Neural cell (in vitro differentiated cells): ENCODE results near the gene FOSL1. TPM values are rescaled to one million over a fixed set of nuclear protein-coding genes. Genes with fewer than 3 reads are reported as not detected.
A peak's percentile ranks its signal among the peaks of the same experiment; 100 is the strongest.

Experiments used
- H2AFZ ChIP-seq: fragments of 200-600, 300-800 bp; sonication (generic), shearing (Covaris generic); 2 replicates; pipeline ENCODE4 v1.6.0; 2014; ENCODE audit warnings: low read depth, mild to moderate bottlenecking, antibody characterized with exemption, low read length, moderate library complexity
- H3F3A ChIP-seq: fragments of 200-600 bp; shearing (Covaris generic); 2 replicates; pipeline ENCODE4 v1.6.1; 2016; ENCODE audit warnings: mild to moderate bottlenecking, moderate library complexity, mixed read lengths, antibody characterized with exemption, low read length; ENCODE audit not compliant: insufficient read depth, poor library complexity, severe bottlenecking
- H3K27ac ChIP-seq: fragments of 200-600, 300-800 bp; sonication (generic), shearing (Covaris generic); 2 replicates; pipeline ENCODE4 v1.5.1; 2014; ENCODE audit warnings: mild to moderate bottlenecking, low read length, moderate library complexity
- H3K27me3 ChIP-seq: fragments of 300-800, 200-600 bp; sonication (generic), shearing (Covaris generic); 2 replicates; pipeline ENCODE4 v1.6.0; 2014; ENCODE audit warnings: mild to moderate bottlenecking, low read depth, low read length, moderate library complexity; ENCODE audit not compliant: insufficient read depth
- H3K36me3 ChIP-seq: fragments of 300-800, 200-600 bp; sonication (generic), shearing (Covaris generic); 2 replicates; pipeline ENCODE4 v1.5.1; 2014; ENCODE audit warnings: mild to moderate bottlenecking, antibody characterized with exemption, low read length, moderate library complexity; ENCODE audit not compliant: insufficient read depth
- H3K4me2 ChIP-seq: fragments of 300-800, 200-600 bp; sonication (generic), shearing (Covaris generic); 2 replicates; pipeline ENCODE4 v1.6.0; 2014; ENCODE audit warnings: mild to moderate bottlenecking, low read length
- H3K4me3 ChIP-seq: fragments of 300-800, 200-600 bp; sonication (generic), shearing (Covaris generic); 2 replicates; pipeline ENCODE4 v1.5.1; 2014; ENCODE audit warnings: mild to moderate bottlenecking, low read length, moderate library complexity
- H3K79me2 ChIP-seq: fragments of 200-600 bp; shearing (Covaris generic); replicated peaks from 2 replicates; pipeline ENCODE4 v1.6.0; 2014; ENCODE audit warnings: mild to moderate bottlenecking, low read length, moderate library complexity; ENCODE audit not compliant: insufficient read depth
- H3K9ac ChIP-seq: fragments of 300-800, 200-600 bp; sonication (generic), shearing (Covaris generic); 2 replicates; pipeline ENCODE4 v1.6.1; 2016; ENCODE audit warnings: mild to moderate bottlenecking, low read length, mixed read lengths
- H3K9me2 ChIP-seq: fragments of 200-600 bp; shearing (Covaris generic); 2 replicates; pipeline ENCODE4 v1.6.1; 2016; ENCODE audit warnings: mild to moderate bottlenecking, low read length, mixed read lengths; ENCODE audit not compliant: insufficient read depth
- H3K9me3 ChIP-seq: fragments of 200-600, 300-800 bp; sonication (generic), shearing (Covaris generic); 2 replicates; pipeline ENCODE4 v1.6.1; 2016; ENCODE audit warnings: mild to moderate bottlenecking, mixed run types, low read length, moderate library complexity, mixed read lengths
- H4K20me1 ChIP-seq: fragments of 200-600 bp; shearing (Covaris generic); 2 replicates; pipeline ENCODE4 v1.6.1; 2016; ENCODE audit warnings: mild to moderate bottlenecking, mixed run types; ENCODE audit not compliant: insufficient read depth
- CTCF ChIP-seq: fragments of 450-650 bp; IDR thresholded peaks from 2 replicates; pipeline ENCODE4 v1.5.1; 2014; ENCODE audit warnings: antibody characterized with exemption, mild to moderate bottlenecking, moderate library complexity; ENCODE audit not compliant: poor library complexity, severe bottlenecking
- EP300 ChIP-seq: fragments of 450-650 bp; conservative IDR thresholded peaks from 2 replicates; pipeline ENCODE4 v1.6.1; 2014; ENCODE audit warnings: antibody characterized with exemption, mild to moderate bottlenecking, moderate library complexity; ENCODE audit not compliant: poor library complexity, severe bottlenecking
- EZH2 ChIP-seq: fragments of 200-600, 300-800 bp; shearing (Covaris generic), sonication (generic); IDR thresholded peaks from 2 replicates; pipeline ENCODE4 v1.6.1; 2014; ENCODE audit warnings: antibody characterized with exemption, low read length, borderline replicate concordance, mild to moderate bottlenecking; ENCODE audit not compliant: insufficient read depth, poor library complexity, severe bottlenecking
- MXI1 ChIP-seq: fragments of 450-650 bp; conservative IDR thresholded peaks from 2 replicates; pipeline ENCODE4 v1.6.1; 2014; ENCODE audit warnings: antibody characterized with exemption, mild to moderate bottlenecking; ENCODE audit not compliant: poor library complexity, severe bottlenecking
- POLR2AphosphoS5 ChIP-seq: IDR thresholded peaks from 2 replicates; pipeline ENCODE4 v1.6.1; 2012
- RAD21 ChIP-seq: fragments of 450-650 bp; conservative IDR thresholded peaks from 2 replicates; pipeline ENCODE4 v1.6.1; 2014; ENCODE audit warnings: antibody characterized with exemption, mild to moderate bottlenecking, moderate library complexity
- SMC3 ChIP-seq: fragments of 450-650 bp; conservative IDR thresholded peaks from 2 replicates; pipeline ENCODE4 v1.6.1; 2014; ENCODE audit warnings: antibody characterized with exemption, mild to moderate bottlenecking, moderate library complexity; ENCODE audit not compliant: poor library complexity
- TAF1 ChIP-seq: IDR thresholded peaks from 2 replicates; pipeline ENCODE4 v1.6.1; 2012; ENCODE audit warnings: low read depth
- polyA plus RNA-seq: library from polyadenylated mRNA; depleted of rRNA; stranded (reverse); fragments of >200 nt; gene quantifications from 2 replicates; pipeline ENCODE4 v1.2.3, GENCODE V29; 2014
- TF ChIP-seq, protein P1 (sequence below): IDR thresholded peaks from 2 replicates; pipeline ENCODE4 v1.6.1; 2012; ENCODE audit warnings: borderline replicate concordance

FOSL1 gene
- polyA plus RNA-seq, 1 donor from 2014 or later, result not detected

DNA sequence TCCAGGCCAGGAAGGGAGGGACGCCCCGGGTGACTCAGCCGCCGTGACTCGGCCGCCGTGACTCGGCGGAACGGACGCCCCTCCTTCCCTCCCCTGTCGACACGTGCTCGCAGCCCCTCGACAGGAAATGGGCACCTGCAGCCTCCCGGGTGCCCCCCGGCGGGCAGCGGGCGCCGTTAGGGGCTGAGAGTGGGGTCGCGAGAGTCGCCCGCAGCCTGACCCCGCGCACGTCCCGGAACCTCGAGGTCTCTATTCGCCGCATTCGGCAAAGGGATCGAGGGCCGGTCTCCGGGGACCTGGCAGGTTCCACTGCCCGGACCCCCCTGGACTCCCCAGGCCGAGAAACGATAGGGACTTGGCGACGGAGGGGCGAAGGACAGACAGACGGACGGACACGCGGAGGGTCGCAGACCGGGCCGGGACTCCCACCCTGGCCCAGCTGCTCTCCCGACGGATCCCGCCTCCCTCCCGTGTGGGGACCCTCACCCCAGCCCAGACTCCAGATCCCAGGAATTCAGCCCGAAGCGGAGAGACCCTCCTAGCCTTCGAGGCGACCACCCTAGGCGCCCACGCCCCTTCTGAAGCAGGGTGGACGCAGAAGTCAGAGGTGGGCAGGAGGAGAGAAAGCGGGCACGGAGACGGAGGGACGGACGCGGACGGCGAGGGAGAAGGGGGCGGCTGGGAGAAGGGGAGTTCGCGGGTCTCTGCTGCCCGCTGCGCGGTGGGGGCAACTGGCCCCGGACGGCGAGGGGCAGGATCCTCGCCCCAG is 648 bp downstream of the FOSL1 start:
- TF ChIP-seq EP300 (no peak), CTCF (no peak), POLR2AphosphoS5 (no peak), EZH2 (peak; percentile 23), RAD21 (no peak), TAF1 (no peak)
- TF ChIP-seq, protein P1, sequence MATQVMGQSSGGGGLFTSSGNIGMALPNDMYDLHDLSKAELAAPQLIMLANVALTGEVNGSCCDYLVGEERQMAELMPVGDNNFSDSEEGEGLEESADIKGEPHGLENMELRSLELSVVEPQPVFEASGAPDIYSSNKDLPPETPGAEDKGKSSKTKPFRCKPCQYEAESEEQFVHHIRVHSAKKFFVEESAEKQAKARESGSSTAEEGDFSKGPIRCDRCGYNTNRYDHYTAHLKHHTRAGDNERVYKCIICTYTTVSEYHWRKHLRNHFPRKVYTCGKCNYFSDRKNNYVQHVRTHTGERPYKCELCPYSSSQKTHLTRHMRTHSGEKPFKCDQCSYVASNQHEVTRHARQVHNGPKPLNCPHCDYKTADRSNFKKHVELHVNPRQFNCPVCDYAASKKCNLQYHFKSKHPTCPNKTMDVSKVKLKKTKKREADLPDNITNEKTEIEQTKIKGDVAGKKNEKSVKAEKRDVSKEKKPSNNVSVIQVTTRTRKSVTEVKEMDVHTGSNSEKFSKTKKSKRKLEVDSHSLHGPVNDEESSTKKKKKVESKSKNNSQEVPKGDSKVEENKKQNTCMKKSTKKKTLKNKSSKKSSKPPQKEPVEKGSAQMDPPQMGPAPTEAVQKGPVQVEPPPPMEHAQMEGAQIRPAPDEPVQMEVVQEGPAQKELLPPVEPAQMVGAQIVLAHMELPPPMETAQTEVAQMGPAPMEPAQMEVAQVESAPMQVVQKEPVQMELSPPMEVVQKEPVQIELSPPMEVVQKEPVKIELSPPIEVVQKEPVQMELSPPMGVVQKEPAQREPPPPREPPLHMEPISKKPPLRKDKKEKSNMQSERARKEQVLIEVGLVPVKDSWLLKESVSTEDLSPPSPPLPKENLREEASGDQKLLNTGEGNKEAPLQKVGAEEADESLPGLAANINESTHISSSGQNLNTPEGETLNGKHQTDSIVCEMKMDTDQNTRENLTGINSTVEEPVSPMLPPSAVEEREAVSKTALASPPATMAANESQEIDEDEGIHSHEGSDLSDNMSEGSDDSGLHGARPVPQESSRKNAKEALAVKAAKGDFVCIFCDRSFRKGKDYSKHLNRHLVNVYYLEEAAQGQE, result no peak
- no peaks in the 10 kb centered on the region for H3K9me2 ChIP-seq
- H3F3A ChIP-seq, result no peaks in the 10 kb centered on the region
- H3K27me3 ChIP-seq, result peaks cover 63% of the 10 kb centered on the region
- H4K20me1 ChIP-seq, result no peaks in the 10 kb centered on the region
- no peak overlapping the region for H3K9ac ChIP-seq
- no peaks in the 10 kb centered on the region for H3K79me2 ChIP-seq
- H3K4me3 ChIP-seq, result peak overlapping the region; percentile 67
- H3K36me3 ChIP-seq, result no peaks in the 10 kb centered on the region
- no peaks in the 10 kb centered on the region for H3K9me3 ChIP-seq
- H3K27ac ChIP-seq, result no peak overlapping the region
- H2AFZ ChIP-seq, result no peak overlapping the region
- no peak overlapping the region for H3K4me2 ChIP-seq

GRCh38 chr11:65898656-65899355 is 1.4 kb downstream of the FOSL1 start:
- Histone ChIP-seq H4K20me1 (no peaks in the 10 kb centered on the region), H3K36me3 (no peaks in the 10 kb centered on the region), H3K27me3 (peaks cover 60% of the 10 kb centered on the region), H3F3A (no peaks in the 10 kb centered on the region), H3K9me3 (no peaks in the 10 kb centered on the region), H3K27ac (no peak overlapping the region), H2AFZ (no peak overlapping the region), H3K79me2 (no peaks in the 10 kb centered on the region), H3K9me2 (no peaks in the 10 kb centered on the region), H3K4me3 (no peak overlapping the region), H3K9ac (no peak overlapping the region), H3K4me2 (no peak overlapping the region)
- TF ChIP-seq TAF1 (no peak), EP300 (no peak), EZH2 (peak; percentile 8), CTCF (no peak), POLR2AphosphoS5 (no peak), SMC3 (no peak), MXI1 (no peak)
- TF ChIP-seq, protein P1, result no peak
